Upper lobe of right lung (tissue), 1 donor: ENCODE measurements around the gene ZNF530. TPM values are rescaled to one million over a fixed set of nuclear protein-coding genes. Genes with fewer than 3 reads are reported as not detected.

Source experiments
- ATAC-seq: fragments of 200-7000 bp; cut with Tn5 transposase; one replicate; pipeline ENCODE4 v1.9.1; 2020; ENCODE audit warnings: mild to moderate bottlenecking, moderate library complexity
- DNase-seq: peaks from one replicate; pipeline ENCODE4 v3.0.0-alpha.2; 2020
- H3K27ac ChIP-seq: fragments of 200-600 bp; one replicate; pipeline ENCODE4 v1.8.0; 2022
- H3K27me3 ChIP-seq: fragments of 200-600 bp; one replicate; pipeline ENCODE4 v1.8.0; 2022; ENCODE audit warnings: mild to moderate bottlenecking
- H3K36me3 ChIP-seq: fragments of 200-600 bp; one replicate; pipeline ENCODE4 v1.8.0; 2022
- H3K4me1 ChIP-seq: fragments of 200-600 bp; one replicate; pipeline ENCODE4 v1.8.0; 2022
- H3K4me3 ChIP-seq: fragments of 200-600 bp; one replicate; pipeline ENCODE4 v1.8.0; 2022; ENCODE audit warnings: mild to moderate bottlenecking
- H3K9me3 ChIP-seq: fragments of 200-600 bp; one replicate; pipeline ENCODE4 v1.8.0; 2022
- intact Hi-C: fragments of 100-400 bp; cut with DNase I; formaldehyde crosslinking; loops from one replicate; pipeline ENCODE4 v1.11.0; 2022
- total RNA-seq: library from RNA; stranded (reverse); fragmentation: NEBNext Ultra II Directional; extraction: Animal tissue kit (Norgen Biotek cat#: 25700); gene quantifications from one replicate; pipeline ENCODE4 v1.2.1, GENCODE V29; 2021
- TF ChIP-seq, protein P1 (sequence below): fragments of 200-600 bp; IDR thresholded peaks from one replicate; pipeline ENCODE4 v1.8.0; 2022; ENCODE audit warnings: antibody characterized with exemption
- donor health status: DM: no; HTN: yes; CAD: no; lungs with severe emphysema.

The ZNF530 gene
- total RNA-seq, 1 donor from 2014 or later: 2.9 TPM

DNA sequence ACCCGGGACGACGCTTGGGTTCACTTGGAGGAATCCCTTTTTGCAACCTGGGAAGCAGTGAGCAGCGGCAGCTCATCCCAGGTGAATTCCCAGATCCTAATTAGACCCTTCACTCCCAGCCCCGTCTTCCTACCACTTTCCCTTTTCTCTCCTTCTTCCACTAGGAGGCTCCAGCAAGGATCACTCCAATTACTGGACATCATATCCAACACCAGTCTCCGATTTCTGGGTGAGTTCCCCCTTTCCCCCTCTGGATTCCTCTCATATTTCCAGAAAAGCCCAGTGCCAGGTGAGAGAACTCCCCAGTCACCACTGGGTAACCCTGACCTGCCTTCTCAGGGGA, 51.9 kb downstream of the ZNF530 start:
- no peaks in the 10 kb centered on the region for H3K4me1 ChIP-seq
- H3K36me3 ChIP-seq: no peaks in the 10 kb centered on the region
- H3K4me3 ChIP-seq: peak overlapping the region; percentile 11
- ATAC-seq: no peak
- DNase-seq: no peak
- no peaks in the 10 kb centered on the region for H3K9me3 ChIP-seq
- no peak overlapping the region for H3K27ac ChIP-seq
- intact Hi-C loops: no loop called here
- H3K27me3 ChIP-seq: no peaks in the 10 kb centered on the region
- TF ChIP-seq, protein P1, sequence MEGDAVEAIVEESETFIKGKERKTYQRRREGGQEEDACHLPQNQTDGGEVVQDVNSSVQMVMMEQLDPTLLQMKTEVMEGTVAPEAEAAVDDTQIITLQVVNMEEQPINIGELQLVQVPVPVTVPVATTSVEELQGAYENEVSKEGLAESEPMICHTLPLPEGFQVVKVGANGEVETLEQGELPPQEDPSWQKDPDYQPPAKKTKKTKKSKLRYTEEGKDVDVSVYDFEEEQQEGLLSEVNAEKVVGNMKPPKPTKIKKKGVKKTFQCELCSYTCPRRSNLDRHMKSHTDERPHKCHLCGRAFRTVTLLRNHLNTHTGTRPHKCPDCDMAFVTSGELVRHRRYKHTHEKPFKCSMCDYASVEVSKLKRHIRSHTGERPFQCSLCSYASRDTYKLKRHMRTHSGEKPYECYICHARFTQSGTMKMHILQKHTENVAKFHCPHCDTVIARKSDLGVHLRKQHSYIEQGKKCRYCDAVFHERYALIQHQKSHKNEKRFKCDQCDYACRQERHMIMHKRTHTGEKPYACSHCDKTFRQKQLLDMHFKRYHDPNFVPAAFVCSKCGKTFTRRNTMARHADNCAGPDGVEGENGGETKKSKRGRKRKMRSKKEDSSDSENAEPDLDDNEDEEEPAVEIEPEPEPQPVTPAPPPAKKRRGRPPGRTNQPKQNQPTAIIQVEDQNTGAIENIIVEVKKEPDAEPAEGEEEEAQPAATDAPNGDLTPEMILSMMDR: no peak

DNA sequence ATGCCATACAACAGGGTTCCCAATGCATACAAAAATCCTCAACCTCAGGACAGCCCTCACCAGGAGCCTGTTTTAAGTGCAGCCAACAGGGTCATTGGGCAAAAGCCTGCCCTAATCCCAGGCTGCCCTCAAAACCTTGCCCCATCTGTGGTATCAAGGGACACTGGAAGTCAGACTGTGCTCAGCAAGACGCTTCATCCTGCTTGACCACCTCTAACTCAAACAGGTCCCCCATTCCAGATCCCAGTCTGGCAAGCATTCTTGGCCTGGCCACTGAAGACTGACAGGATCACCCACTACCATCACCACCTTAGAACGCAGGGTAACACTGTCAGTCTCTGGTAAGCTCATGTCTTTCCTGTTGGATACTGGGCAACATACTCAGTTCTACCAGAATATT, 54.0 kb downstream of the ZNF530 start:
- intact Hi-C loops: no loop called here
- DNase-seq: no peak
- Histone ChIP-seq H3K4me1 (no peaks in the 10 kb centered on the region), H3K36me3 (no peaks in the 10 kb centered on the region), H3K27me3 (no peaks in the 10 kb centered on the region), H3K4me3 (no peak overlapping the region), H3K9me3 (no peaks in the 10 kb centered on the region), H3K27ac (no peak overlapping the region)
- no peak for ATAC-seq
- TF ChIP-seq, protein P1: no peak

DNA sequence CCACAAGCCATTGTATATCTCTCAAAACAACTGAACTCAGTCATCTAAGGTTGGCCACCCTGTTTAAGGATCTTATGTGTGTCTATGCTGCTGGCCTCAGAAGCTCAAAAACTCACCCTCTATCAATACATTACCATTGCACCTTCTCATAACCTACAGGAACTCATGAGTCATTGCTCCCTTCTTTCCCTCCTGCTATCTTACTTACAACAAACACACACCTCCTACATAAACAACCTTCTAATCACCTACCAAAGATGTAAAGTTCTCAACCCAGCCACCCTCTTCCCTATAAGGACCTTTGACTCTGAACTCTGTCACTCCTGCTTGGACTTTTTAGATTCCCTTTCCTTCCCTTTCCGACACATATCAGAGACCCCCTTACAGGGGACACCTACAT, 55.8 kb downstream of the ZNF530 start:
- Histone ChIP-seq H3K9me3 (no peaks in the 10 kb centered on the region), H3K4me3 (no peak overlapping the region), H3K36me3 (no peaks in the 10 kb centered on the region), H3K27me3 (no peaks in the 10 kb centered on the region), H3K4me1 (no peaks in the 10 kb centered on the region), H3K27ac (no peak overlapping the region)
- intact Hi-C loops: no loop called here
- TF ChIP-seq, protein P1: no peak
- no peak for DNase-seq
- ATAC-seq: no peak

DNA sequence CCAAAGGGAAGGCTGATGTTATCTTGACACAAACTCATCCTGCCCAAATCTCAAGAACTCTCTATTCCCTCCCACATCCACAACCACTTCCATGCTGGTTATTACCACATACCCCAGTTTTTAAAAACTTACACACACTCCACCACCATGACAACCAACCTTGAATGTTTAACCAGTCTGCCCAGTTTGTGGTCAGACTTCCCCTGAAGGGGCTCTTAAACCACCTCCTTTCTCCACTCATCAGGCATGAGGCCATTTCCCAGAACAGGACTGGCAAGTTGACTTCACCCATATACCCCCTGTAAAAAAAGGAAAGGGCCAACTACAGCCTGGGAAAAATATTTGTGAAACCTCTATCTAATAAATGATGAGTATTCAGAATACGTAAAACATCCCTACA, 56.7 kb downstream of the ZNF530 start:
- H3K36me3 ChIP-seq: no peaks in the 10 kb centered on the region
- intact Hi-C loops: no loop called here
- no peak overlapping the region for H3K4me3 ChIP-seq
- TF ChIP-seq, protein P1: no peak
- no peaks in the 10 kb centered on the region for H3K9me3 ChIP-seq
- no peak for DNase-seq
- H3K27me3 ChIP-seq: no peaks in the 10 kb centered on the region
- H3K27ac ChIP-seq: no peak overlapping the region
- ATAC-seq: no peak
- H3K4me1 ChIP-seq: no peaks in the 10 kb centered on the region

Other genes with a start within 250 kb of the ZNF530 start
- gene ZNF304, start 248.6 kb upstream of the ZNF530 start, total RNA-seq: 9.3 TPM
- gene TRAPPC2B, start 236.3 kb upstream of the ZNF530 start, total RNA-seq: 7.0 TPM
- 3.3 TPM for gene ZNF547, start 236.3 kb upstream of the ZNF530 start, total RNA-seq
- gene ZNF548, start 210.0 kb upstream of the ZNF530 start, total RNA-seq: 18.6 TPM
- gene ZNF17, start 188.7 kb upstream of the ZNF530 start, total RNA-seq: 12.5 TPM
- gene ZNF749, start 164.6 kb upstream of the ZNF530 start, total RNA-seq: 7.5 TPM
- 0.75 TPM for gene VN1R1, start 142.7 kb upstream of the ZNF530 start, total RNA-seq
- 6.6 TPM for gene ZNF772, start 122.3 kb upstream of the ZNF530 start, total RNA-seq
- 9.6 TPM for gene ZNF419, start 112.1 kb upstream of the ZNF530 start, total RNA-seq
- gene ZNF773, start 99.9 kb upstream of the ZNF530 start, total RNA-seq: 7.1 TPM
- gene ZNF549, start 72.5 kb upstream of the ZNF530 start, total RNA-seq: 6.4 TPM
- gene ZNF550, start 40.0 kb upstream of the ZNF530 start, total RNA-seq: 6.3 TPM
- 5.6 TPM for gene ZNF416, start 21.0 kb upstream of the ZNF530 start, total RNA-seq
- gene ZIK1, start 15.7 kb upstream of the ZNF530 start, total RNA-seq: 2.9 TPM
- gene ZNF134, start 14.4 kb downstream of the ZNF530 start, total RNA-seq: 18.9 TPM
- gene ZNF211, start 33.3 kb downstream of the ZNF530 start, total RNA-seq: 13.3 TPM
- gene ZSCAN4, start 69.0 kb downstream of the ZNF530 start, total RNA-seq: not detected
- gene ZNF551, start 82.1 kb downstream of the ZNF530 start, total RNA-seq: 5.5 TPM
- gene ZNF154, start 109.3 kb downstream of the ZNF530 start, total RNA-seq: 4.5 TPM
- gene ZNF671, start 127.7 kb downstream of the ZNF530 start, total RNA-seq: 7.1 TPM
- 15.1 TPM for gene ZNF776, start 146.9 kb downstream of the ZNF530 start, total RNA-seq
- gene ZNF586, start 169.8 kb downstream of the ZNF530 start, total RNA-seq: 18.5 TPM
- 10.9 TPM for gene ZNF552, start 215.0 kb downstream of the ZNF530 start, total RNA-seq
- 12.2 TPM for gene ZNF587B, start 230.4 kb downstream of the ZNF530 start, total RNA-seq
- gene ZNF587, start 250.0 kb downstream of the ZNF530 start, total RNA-seq: 27.3 TPM